ENCODE measurements around the gene LTBP1.

Gene LTBP1

GRCh38 chr2:33081691-33082090 is 134.9 kb downstream of the LTBP1 start:
- DNase-seq (ENCODE audit: low read depth in 2 of 2) = no peak

DNA sequence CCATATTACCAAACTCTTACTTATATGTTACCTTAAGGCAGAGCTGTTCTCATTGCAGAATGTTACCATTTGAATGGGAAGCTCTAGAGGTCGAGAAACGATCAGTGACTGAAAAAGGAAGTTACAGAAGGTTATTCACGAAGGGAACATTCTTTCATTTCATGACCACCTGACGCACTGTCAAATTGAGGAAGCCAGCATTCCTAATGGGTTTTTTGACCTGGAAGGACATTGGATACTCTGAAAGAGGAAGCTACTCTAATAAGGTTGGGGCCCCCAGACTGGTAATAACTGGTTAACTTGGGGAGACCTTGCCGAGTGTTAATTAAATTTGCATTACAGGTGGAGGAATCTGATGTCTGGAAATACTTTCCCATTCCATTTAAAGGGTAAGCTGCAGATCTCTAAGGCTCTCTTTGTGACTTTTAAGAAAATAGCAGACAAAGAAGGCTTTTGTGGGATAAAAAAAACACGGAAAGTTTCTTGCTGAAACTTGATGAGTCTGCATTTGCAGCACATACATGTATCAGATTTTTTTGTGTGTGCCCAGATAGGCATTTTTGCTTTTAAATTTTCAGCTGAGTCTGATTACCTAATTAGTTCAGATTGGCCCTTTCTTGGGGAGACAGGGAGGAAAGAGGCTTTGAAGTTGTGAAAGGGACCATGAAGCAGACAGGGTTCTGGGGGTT is 137.1 kb downstream of the LTBP1 start:
- no peak for DNase-seq (ENCODE audit: low read depth in 2 of 2)

DNA sequence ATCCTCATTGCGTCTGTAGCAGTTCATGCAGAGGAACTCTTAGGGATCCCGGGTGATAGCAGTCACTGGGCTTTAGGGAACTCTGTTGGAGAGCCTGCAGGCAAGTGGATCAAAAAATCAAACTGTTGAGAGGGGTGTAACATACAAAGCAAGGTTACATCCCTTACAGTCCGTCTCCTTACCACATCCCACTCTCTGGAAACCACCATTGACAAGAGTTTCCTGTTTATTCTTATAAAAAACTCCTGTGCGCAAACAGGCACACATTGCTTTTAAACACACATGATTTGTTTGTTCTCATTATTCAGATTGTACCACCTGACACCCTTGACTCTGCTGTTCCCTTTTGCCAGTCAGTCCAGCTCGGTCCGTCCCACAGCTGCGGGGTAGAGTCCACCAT is 137.7 kb downstream of the LTBP1 start:
- DNase-seq (ENCODE audit: low read depth in 2 of 2) = no peak

DNA sequence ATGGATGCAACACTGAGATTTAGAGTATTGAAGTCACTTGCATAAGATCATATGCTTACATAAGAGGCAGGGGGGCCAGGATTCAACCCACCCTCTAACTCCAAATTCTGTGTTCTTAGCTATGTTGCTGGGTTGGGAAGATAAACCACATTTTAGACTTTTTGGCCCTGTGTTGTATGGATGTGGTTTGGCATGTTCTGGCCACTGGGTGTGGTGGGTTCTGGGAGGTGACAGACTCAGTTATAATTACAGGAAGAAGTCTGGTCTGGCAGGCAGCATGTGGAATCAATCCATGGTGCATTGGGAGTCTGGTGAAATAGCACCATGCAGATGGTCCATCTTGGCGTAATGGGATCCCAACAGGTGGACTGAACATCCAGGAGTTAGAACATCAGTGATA is 138.9 kb downstream of the LTBP1 start:
- no peak for DNase-seq (ENCODE audit: low read depth in 2 of 2)

DNA sequence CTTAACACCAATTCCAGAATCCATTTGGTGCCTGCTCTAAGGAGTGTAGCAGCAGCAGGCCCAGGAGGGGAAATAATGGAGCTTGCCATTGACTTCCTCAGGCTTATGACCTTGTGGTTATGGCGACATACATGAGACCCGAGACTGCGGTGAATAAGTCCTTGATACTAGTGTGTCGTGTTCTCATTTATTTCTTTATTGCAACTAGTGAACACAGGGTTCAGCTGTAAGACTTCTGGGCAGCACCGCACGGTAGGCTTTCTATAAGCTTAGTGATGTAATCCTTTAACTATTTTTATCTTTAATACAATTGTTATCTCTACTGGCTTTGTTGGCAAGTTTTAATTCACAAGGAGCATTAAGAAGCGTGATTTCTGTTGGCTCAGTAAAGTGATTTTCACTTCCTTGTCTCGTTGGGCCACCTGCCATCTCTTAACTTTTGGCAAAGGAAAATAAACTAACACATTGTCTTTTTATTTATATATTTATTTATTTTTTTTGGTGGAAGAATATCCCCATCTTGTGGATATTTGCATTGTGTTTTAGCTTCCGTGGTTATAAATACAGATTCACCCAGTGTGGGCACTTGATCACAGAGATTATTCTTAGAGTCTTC is 139.8 kb downstream of the LTBP1 start:
- no peak for DNase-seq (ENCODE audit: low read depth in 2 of 2)

DNA sequence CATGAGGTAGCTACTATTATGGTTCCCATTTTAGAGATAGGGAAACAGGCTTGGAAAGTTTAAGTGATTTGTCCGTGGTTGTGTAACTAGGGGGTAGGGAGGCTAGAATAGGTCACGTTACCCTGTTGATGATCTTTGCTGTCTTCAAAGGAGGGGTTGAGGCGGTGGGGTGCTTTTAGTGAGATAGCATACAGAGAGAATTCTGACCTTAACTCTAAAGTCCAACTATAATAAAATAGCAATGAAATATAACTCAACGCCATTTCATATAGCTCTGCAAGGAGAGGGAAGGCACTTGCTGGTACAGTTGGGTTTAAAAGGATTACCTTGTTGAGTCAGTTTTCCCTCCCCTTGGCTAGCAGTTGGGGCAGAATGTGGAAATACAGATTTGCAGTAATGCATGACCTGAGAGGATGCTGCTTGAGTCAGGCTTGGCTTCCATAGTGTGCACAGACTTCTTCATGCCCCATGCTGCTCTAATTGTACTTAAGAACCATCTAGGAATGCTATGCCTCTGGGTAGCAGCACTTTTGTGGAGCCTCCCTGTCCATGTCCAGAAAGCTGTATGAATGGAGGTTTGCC is 143.9 kb downstream of the LTBP1 start:
- DNase-seq (ENCODE audit: low read depth in 2 of 2) = no peak

DNA sequence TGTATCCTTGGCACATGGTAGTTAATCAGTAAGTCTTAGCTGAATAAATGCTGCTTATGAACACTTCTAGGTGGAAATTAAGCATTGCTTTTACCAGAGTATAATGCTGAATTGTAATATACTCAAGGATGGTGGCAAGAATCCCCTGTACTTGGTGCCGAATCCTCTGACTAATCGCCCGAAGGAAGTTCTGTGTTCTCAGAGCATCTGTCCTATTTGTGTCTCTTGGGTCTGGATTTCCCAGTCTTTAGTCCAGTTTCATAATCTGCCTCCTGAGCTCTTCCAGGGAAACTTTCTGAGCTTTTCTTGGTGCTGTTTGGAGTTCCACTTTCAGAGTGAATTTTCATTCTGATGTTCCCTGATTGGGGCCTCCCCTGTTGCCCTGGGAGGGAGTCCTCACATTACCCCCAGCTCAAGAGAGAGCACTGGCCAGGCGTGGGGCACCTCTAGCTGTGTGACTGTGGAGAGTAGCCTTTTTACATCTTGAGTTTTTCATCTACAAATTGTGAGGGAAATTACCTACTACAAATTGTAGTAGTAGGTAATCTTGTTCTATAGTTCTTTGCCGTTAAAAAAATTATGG is 144.9 kb downstream of the LTBP1 start:
- DNase-seq (ENCODE audit: low read depth in 2 of 2) = no peak

- no peak for DNase-seq (ENCODE audit: low read depth in 2 of 2)
Measured at GRCh38 chr2:33093283-33093993, 146.7 kb downstream of the LTBP1 start.

DNA sequence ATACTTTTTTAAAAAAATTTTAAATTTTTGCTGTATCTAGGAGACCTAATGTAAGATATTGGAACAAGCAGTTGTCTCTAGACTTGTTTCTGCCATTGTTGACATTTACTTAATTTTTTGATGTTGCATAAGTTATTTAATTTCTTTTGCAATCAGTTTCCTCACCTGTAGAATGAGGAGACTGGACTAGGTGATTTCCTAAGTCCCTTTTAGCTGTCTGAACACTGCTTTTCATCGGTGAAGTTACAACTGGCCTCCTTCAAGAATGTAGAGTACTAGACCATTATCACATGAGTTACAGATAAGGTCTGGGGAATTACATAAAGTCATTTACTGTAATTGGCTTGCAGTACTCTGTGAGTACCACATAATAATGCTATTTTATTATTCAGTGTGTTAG is 147.6 kb downstream of the LTBP1 start:
- no peak for DNase-seq (ENCODE audit: low read depth in 2 of 2)

GRCh38 chr2:33099989-33100388 is 153.2 kb downstream of the LTBP1 start:
- DNase-seq (ENCODE audit: low read depth in 2 of 2) = no peak

DNA sequence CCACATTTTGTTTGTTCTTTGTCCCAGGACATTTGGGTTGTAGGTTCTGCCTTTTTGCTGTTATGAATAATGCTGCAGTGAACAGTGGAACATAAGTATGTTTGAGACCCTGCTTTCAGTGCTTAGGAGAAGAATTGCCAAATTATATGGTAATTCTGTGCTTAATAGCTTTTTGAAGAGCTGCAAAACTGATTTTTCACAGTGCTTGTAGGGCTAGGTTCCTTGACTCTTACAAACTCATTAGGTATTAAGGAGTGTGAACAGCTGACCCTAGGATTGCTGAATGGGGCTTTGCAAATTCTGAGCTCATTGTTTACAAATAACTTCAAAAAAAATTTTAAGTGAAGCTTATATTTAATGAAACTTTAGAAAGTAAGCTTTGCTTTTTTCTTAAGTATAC is 154.2 kb downstream of the LTBP1 start:
- DNase-seq (ENCODE audit: low read depth in 2 of 2) = no peak

DNA sequence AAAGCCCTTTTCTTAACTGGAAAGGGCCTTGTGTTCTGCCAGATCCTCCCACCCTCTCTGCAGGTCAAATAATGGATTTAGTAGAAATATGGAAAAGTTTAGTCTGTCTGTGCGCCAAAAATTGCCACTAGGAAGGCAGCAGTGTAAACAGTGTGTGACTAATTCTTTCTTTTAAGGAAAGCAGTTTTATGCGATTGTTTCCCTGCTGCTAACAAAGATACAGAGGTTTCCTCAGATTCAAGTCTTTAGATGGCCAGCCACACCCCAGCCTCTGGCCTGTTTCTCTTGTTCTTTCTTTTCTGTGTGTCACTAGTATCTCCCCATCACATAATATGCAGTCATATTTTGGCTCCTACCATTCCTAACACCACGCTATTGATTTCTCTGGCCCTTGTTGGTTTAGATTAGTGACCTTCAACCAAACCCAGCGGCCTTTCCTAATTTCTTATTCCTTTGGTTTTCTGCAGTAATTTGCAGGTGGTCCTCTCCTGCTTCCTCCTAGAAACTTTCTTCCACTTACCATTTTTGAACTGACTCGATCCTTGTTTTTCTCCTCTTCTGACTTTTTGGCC is 157.4 kb downstream of the LTBP1 start:
- DNase-seq (ENCODE audit: low read depth in 2 of 2) = no peak

DNA sequence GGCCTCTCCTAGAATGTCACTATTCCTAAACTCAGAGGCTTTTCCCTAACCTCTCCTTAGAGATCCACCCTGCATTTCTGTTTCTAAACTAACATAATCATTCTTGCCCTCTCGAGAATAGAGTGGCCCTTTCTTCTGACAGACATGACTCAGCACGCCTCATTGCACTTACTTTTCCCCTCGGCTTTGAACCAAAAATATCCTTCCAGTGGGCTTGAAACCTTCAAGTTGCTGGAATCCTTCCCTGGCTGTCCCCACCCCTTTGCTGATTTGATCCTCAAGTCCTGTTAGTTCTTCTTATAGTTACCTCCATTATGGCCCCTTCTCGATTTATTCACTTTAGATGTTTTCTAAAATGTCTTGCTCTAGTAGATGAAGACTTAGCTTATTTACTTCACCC is 158.0 kb downstream of the LTBP1 start:
- no peak for DNase-seq (ENCODE audit: low read depth in 2 of 2)

DNA sequence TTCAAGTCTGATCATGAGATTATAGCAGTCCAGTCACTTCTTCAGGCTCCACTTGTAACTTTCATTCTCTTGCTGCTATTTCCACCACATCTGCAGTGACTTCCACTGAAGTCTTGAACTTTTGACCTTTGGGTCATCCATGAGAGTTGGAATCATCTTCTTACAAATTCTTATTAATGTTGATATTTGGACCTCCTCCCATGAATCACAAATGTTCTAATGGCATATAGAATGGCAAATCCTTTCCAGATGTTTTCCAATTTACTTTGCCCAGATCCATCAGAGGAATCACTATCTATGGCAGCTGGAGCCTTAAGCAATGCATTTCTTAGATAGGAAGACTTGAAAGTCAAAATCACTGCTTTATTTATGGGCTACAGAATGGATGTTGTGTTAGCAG is 159.4 kb downstream of the LTBP1 start:
- no peak for DNase-seq (ENCODE audit: low read depth in 2 of 2)

DNA sequence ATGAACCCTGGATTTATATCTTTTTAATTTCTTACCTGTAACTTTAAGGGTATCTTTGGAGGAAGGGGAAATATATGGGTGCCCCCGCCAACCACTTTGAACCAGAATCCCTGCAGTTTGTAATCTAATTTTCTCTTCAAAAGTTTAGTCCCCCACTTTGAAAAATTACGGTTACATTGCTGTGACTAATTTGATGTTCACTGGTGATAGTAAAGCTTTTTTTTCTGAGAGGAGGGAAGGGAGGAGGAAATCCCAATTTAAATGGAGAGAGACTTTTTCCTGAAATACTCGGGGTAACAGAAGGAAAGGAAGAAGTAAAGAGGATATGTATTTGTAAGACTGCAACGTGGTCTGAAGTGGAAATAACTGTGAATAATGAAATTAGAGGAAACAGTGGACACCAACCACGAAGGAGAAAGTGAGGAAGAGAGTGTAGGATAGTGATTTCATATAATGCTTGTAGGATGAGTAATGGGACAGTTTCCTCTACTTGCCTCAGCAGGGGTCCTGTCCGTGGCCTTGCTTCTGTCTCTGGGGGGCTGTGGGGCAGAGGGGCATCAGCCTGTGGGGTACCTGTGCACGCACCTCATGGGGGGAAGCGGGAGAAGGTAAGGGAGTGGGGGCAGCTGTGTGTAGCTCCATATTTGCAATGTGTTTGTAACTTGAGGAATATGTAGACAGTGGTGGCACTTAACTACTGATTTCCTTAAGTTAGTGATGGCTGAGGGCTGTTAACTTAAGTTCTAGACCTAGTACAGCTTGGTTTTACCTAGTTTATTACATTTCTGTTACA is 161.1 kb downstream of the LTBP1 start:
- DNase-seq (ENCODE audit: low read depth in 2 of 2) = no peak

DNA sequence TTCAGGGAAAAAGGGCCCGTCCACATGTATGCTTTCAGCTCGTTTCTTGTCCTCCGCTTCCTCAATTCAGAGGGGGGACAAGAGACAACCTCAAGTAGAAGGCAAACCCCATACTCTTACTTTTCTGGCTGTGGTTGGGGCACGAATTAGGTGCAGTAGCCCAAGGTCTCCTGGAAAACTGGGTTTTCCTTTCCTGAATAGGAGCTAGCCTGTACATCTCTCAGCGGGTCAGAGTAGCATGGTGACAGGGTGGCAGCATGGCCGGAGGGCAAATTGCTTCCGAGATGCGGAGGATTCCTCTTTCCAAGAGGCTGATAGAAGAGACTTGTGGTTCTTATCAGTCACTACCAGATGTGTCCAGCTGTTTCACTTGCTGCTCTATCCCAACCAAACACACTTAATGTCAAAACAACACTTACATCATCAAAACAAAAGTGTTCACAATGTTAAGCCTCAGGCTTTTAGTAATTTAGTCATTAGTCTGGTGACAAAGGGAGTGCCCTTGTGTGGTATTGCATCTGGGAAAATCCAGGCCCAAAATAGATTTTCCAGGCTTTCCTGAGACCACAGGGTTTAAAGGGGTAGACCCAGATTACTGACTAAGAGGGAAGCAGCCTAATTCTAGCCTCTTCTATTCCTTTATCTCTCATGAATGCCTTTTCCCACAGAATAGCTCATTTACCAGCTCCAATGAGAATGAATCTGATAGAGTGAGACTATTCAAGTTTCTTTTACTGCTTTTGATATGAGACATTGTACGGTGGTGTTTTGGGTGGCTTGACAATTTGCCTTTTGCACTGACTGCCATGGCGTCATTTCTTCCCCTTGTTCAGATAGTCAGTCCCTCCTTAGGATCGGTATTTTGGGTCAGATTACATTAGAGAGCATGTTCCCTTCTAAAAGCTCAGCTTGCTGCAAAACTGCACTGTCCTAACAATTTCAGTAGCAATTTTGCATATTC is 162.0 kb downstream of the LTBP1 start:
- no peak for DNase-seq (ENCODE audit: low read depth in 2 of 2)

- DNase-seq (ENCODE audit: low read depth in 2 of 2) = no peak
Measured at GRCh38 chr2:33110461-33110860, 163.7 kb downstream of the LTBP1 start.

DNA sequence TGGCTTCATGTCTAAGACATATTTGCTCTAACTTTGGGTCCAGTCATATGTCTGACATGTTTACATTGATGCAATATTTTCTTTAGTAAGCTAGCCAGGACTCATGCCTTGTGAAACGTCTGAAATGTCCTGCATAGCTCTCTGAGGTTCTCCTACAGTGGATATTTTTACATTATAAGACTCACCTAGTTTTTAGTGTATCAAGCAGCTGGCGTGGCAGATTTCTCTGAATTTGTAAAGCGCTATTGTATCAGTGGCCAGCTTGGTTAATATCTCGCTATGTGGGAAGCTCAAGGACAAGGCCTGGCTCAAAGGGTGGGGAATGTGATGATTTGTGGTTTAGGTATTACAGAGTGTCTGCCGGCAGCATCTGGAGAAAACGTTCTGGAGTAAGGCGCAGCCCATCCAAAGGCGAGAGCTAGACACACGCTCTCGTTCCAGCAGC is 164.3 kb downstream of the LTBP1 start:
- DNase-seq (ENCODE audit: low read depth in 2 of 2) = no peak

- DNase-seq (ENCODE audit: low read depth in 2 of 2) = no peak
Measured at GRCh38 chr2:33115196-33115595, 168.4 kb downstream of the LTBP1 start.

DNA sequence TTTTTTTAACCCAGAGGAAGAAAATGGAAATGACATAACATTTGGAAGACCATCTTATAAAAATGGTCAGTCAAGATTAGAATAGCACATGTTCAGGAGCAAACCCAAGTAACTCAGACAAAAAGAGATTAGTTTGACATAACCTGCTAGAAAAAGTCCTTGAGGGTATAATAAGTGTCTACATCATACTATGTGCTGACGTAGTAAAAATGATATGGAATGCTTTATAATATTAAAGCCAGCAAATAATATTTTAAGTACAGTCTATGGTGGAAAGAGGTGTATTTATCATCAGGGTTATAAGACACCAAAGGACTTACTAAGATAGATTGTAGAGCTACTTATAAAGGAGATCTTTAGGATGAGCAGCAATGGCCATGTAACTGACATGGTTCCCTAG is 169.0 kb downstream of the LTBP1 start:
- no peak for DNase-seq (ENCODE audit: low read depth in 2 of 2)

Data from stimulated activated CD8-positive, alpha-beta memory T cell treated with anti-CD3 and anti-CD28 coated beads, Interleukin-7, amount 100 ng/mL, for 4 hours (primary cell).